ENCODE data around the gene MYPN.
"Not testable (repeated sequence)": the region's sequence is repeated elsewhere in the genome, so short reads cannot be mapped to it uniquely, and the experiment has no call there.

MYPN gene

GRCh38 chr10:68233046-68233445 is 123.8 kb downstream of the MYPN start:
- DNase-seq = peak; percentile 74

- no peak for DNase-seq
Observed at GRCh38 chr10:68235111-68235510, 125.8 kb downstream of the MYPN start.

- DNase-seq = no peak
Observed at GRCh38 chr10:68235581-68235980, 126.3 kb downstream of the MYPN start.

GRCh38 chr10:68237173-68237572 is 127.9 kb downstream of the MYPN start:
- no peak for DNase-seq

- DNase-seq = no peak
Observed at GRCh38 chr10:68238371-68238770, 129.1 kb downstream of the MYPN start.

GRCh38 chr10:68239069-68239468 is 129.8 kb downstream of the MYPN start:
- DNase-seq = no peak

- no peak for DNase-seq
Observed at GRCh38 chr10:68239596-68240150, 130.4 kb downstream of the MYPN start.

- DNase-seq = no peak
Observed at GRCh38 chr10:68242051-68242450, 132.8 kb downstream of the MYPN start.

GRCh38 chr10:68246397-68246796 is 137.1 kb downstream of the MYPN start:
- not testable (repeated sequence) for DNase-seq

GRCh38 chr10:68247931-68248330 is 138.6 kb downstream of the MYPN start:
- no peak for DNase-seq

GRCh38 chr10:68249297-68249696 is 140.0 kb downstream of the MYPN start:
- no peak for DNase-seq

- DNase-seq = peak; percentile 89
Observed at GRCh38 chr10:68251151-68251550, 141.9 kb downstream of the MYPN start.

- peak; percentile 83 for DNase-seq
Observed at GRCh38 chr10:68251625-68252495, 142.6 kb downstream of the MYPN start.

GRCh38 chr10:68253346-68253745 is 144.1 kb downstream of the MYPN start:
- peak; percentile 5 for DNase-seq

GRCh38 chr10:68261132-68261856 is 152.0 kb downstream of the MYPN start:
- DNase-seq = no peak

Measured in eye (tissue), 1 donor.